Mononuclear cell (primary cell): ENCODE results near the gene TOM1L2. TPM values are rescaled to one million over a fixed set of nuclear protein-coding genes. Genes with fewer than 3 reads are reported as not detected.

ENCODE experiments used
- total RNA-seq: library from RNA; depleted of rRNA; stranded (reverse); fragments of >200 nt; gene quantifications from one replicate; pipeline ENCODE4 v1.2.3, GENCODE V29; 2012

The TOM1L2 gene
- total RNA-seq, 1 donor: 14.4 TPM

Other genes starting within 250 kb of the TOM1L2 start
- gene SREBF1, start 135.4 kb downstream of the TOM1L2 start, total RNA-seq: 61.9 TPM
- gene DRC3, start 462 bp upstream of the TOM1L2 start, total RNA-seq: not detected
- gene ATPAF2, start 66.8 kb upstream of the TOM1L2 start, total RNA-seq: 19.9 TPM
- 3.1 TPM for gene GID4, start 67.0 kb upstream of the TOM1L2 start, total RNA-seq
- 32.5 TPM for gene DRG2, start 115.5 kb upstream of the TOM1L2 start, total RNA-seq
- 0.84 TPM for gene MYO15A, start 136.4 kb upstream of the TOM1L2 start, total RNA-seq
- gene ALKBH5, start 211.4 kb upstream of the TOM1L2 start, total RNA-seq: 97.9 TPM